ENCODE measurements around the gene HELZ. TPM values are rescaled to one million over a fixed set of nuclear protein-coding genes. Genes with fewer than 3 reads are reported as not detected.

HELZ gene
- total RNA-seq, 1 experiment from 2014 or later, result 31.3 TPM

DNA sequence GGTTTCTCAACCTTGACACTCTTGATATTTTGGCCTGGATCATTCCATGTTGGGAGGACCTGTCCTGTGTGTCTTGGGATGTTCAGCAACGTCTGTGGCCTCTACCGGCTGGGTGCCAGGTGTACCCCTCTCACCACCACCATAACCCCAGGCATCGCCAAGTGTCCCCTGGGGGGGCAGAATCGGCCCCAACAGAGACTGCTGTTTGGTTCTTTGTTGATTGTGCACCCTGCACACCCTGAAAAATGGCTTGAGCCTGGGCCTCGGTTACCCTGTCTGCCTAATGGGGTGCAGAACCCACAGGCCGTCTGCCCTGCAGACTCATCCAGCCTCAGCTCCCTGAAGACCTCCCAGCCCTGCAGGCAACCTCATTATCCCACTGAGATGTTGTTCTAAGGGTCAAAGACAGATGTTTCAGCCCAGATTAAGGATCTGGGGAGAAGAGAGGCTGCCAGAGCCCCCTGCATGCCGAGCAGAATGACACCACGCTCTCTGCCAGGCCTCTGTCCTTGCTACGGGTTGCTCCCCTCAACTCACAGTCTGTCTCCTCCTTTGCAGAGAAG is 191.5 kb downstream of the HELZ start:
- TF ChIP-seq EZH2 (IDR thresholded peaks at IDR 0.05; ENCODE audit: low read length, unreplicated experiment) (no peak), EZH2phosphoT487 (IDR thresholded peaks at IDR 0.05; ENCODE audit: borderline replicate concordance, low read length) (no peak)
- TF ChIP-seq, protein P1, sequence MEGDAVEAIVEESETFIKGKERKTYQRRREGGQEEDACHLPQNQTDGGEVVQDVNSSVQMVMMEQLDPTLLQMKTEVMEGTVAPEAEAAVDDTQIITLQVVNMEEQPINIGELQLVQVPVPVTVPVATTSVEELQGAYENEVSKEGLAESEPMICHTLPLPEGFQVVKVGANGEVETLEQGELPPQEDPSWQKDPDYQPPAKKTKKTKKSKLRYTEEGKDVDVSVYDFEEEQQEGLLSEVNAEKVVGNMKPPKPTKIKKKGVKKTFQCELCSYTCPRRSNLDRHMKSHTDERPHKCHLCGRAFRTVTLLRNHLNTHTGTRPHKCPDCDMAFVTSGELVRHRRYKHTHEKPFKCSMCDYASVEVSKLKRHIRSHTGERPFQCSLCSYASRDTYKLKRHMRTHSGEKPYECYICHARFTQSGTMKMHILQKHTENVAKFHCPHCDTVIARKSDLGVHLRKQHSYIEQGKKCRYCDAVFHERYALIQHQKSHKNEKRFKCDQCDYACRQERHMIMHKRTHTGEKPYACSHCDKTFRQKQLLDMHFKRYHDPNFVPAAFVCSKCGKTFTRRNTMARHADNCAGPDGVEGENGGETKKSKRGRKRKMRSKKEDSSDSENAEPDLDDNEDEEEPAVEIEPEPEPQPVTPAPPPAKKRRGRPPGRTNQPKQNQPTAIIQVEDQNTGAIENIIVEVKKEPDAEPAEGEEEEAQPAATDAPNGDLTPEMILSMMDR (conservative IDR thresholded peaks at IDR 0.05; ENCODE audit: low read depth, low read length), result no peak
- no peaks in the 10 kb centered on the region for H3K4me1 ChIP-seq (ENCODE audit: insufficient read depth, low read length)
- no peak for ATAC-seq
- H3K4me3 ChIP-seq (ENCODE audit: low read length), result no peak overlapping the region
- H3K79me2 ChIP-seq (ENCODE audit: low read length), result no peaks in the 10 kb centered on the region
- H3F3A ChIP-seq (ENCODE audit: low read length, unreplicated experiment), result no peaks in the 10 kb centered on the region
- no peaks in the 10 kb centered on the region for H4K20me1 ChIP-seq (ENCODE audit: low read length)
- H3K9me3 ChIP-seq (ENCODE audit: low read length), result peaks cover 9% of the 10 kb centered on the region; the same call in 1 of the 2 replicates
- ChIA-PET CTCF (no interaction called here), POLR2A (ENCODE audit: unreplicated experiment) (interaction anchor here (0.7 kb wide), 1 partner anchor 208 kb away, joined by 3 read pairs; no protein-coding TSS in a partner anchor)
- no peaks in the 10 kb centered on the region for H3K27me3 ChIP-seq (ENCODE audit: low read length)
- H3K9me2 ChIP-seq (replicated peaks; ENCODE audit: low read length), result no peaks in the 10 kb centered on the region
- DNase-seq, result no peak
- intact Hi-C loops (cut with micrococcal nuclease), result no loop called here
- H2AFZ ChIP-seq (ENCODE audit: low read length), result no peak overlapping the region
- no peaks in the 10 kb centered on the region for H3K36me3 ChIP-seq (ENCODE audit: low read depth, low read length)
- no TSS peak for BruUV-seq (replicated peaks)
- no peak overlapping the region for H3K9ac ChIP-seq (ENCODE audit: low read length)
- no peak overlapping the region for H3K27ac ChIP-seq (ENCODE audit: low read length)
- no peak overlapping the region for H3K4me2 ChIP-seq (ENCODE audit: low read length)

DNA sequence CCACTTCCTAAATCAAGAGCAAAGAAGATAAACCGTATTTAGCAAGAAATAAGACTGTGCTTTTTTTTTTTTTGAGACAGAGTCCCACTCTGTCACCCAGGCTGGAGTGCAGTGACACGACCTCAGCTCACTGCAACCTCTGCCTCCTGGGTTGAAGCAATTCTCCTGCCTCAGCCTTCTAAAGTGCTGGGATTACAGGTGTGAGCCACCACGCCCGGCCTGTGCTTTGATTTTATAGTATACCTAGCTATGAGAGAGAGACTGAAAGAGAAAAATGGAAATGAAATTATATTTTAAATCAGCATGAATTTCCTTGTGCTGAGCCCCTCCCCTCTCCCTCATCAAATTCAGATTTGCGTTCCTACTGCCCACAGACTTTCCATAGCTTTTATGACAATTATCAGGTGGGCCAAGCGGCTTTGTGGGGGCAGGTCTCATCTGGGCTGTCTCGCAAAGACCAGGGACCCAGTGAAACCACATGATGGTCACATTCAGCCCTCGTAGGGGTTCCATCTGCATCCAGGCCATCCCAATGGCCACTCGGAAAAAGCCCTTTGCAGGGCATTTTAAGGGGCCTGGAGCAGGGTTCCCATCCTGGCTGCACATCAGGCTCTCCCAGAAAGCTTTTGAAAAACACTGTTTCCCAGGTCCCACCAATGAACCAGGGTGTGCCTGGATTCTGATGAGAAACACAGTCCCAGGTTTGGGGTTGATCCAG is 192.1 kb downstream of the HELZ start:
- no TSS peak for BruUV-seq (replicated peaks)
- Histone ChIP-seq H3K27ac (ENCODE audit: low read length) (no peak overlapping the region), H4K20me1 (ENCODE audit: low read length) (no peaks in the 10 kb centered on the region), H2AFZ (ENCODE audit: low read length) (no peak overlapping the region), H3K4me1 (ENCODE audit: insufficient read depth, low read length) (no peaks in the 10 kb centered on the region), H3K9me3 (ENCODE audit: low read length) (peaks cover 10% of the 10 kb centered on the region; the same call in 1 of the 2 replicates), H3K27me3 (ENCODE audit: low read length) (no peaks in the 10 kb centered on the region), H3F3A (ENCODE audit: low read length, unreplicated experiment) (no peaks in the 10 kb centered on the region), H3K9ac (ENCODE audit: low read length) (no peak overlapping the region), H3K79me2 (ENCODE audit: low read length) (no peaks in the 10 kb centered on the region), H3K36me3 (ENCODE audit: low read depth, low read length) (no peaks in the 10 kb centered on the region), H3K4me2 (ENCODE audit: low read length) (no peak overlapping the region), H3K4me3 (ENCODE audit: low read length) (no peak overlapping the region), H3K9me2 (replicated peaks; ENCODE audit: low read length) (no peaks in the 10 kb centered on the region)
- POLR2A ChIA-PET (ENCODE audit: unreplicated experiment), result no interaction called here
- CTCF ChIA-PET, result no interaction called here
- DNase-seq, result no peak
- no peak for ATAC-seq
- TF ChIP-seq EZH2 (IDR thresholded peaks at IDR 0.05; ENCODE audit: low read length, unreplicated experiment), result no peak
- no peak for TF ChIP-seq EZH2phosphoT487 (IDR thresholded peaks at IDR 0.05; ENCODE audit: borderline replicate concordance, low read length)
- TF ChIP-seq, protein P1 (conservative IDR thresholded peaks at IDR 0.05; ENCODE audit: low read depth, low read length), result no peak
- intact Hi-C loops (cut with micrococcal nuclease), result no loop called here

DNA sequence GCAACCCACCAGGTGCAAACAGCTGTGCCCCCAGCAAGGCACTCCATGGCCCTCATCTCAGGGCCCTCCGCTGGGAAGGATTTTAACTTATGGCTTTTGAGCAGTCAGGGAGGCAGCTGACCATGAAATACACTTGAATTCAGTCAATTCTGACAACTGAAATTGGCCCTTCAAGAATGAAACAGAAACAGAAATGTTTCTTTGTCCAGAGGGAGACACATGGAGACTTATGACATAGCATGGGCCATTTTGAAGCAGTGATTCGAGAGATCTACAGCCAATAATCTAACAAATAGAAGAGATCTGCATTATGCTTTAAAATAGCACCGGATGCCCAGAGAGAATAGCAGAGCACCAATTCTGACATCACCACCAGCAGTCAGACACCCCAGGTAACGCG is 193.2 kb downstream of the HELZ start:
- H3K79me2 ChIP-seq (ENCODE audit: low read length), result no peaks in the 10 kb centered on the region
- H3K4me3 ChIP-seq (ENCODE audit: low read length), result no peak overlapping the region
- BruUV-seq (replicated peaks), result no TSS peak
- no peaks in the 10 kb centered on the region for H3F3A ChIP-seq (ENCODE audit: low read length, unreplicated experiment)
- H2AFZ ChIP-seq (ENCODE audit: low read length), result no peak overlapping the region
- POLR2A ChIA-PET (ENCODE audit: unreplicated experiment), result no interaction called here
- H3K4me1 ChIP-seq (ENCODE audit: insufficient read depth, low read length), result 0 out of 2 replicates have a peak, but pooled peaks cover under 1% of the 10 kb centered on the region
- H4K20me1 ChIP-seq (ENCODE audit: low read length), result no peaks in the 10 kb centered on the region
- ATAC-seq (no peak), DNase-seq (no peak)
- TF ChIP-seq EZH2phosphoT487 (IDR thresholded peaks at IDR 0.05; ENCODE audit: borderline replicate concordance, low read length) (no peak), EZH2 (IDR thresholded peaks at IDR 0.05; ENCODE audit: low read length, unreplicated experiment) (no peak)
- TF ChIP-seq, protein P1 (conservative IDR thresholded peaks at IDR 0.05; ENCODE audit: low read depth, low read length), result no peak
- no peaks in the 10 kb centered on the region for H3K36me3 ChIP-seq (ENCODE audit: low read depth, low read length)
- intact Hi-C loops (cut with micrococcal nuclease), result no loop called here
- H3K27me3 ChIP-seq (ENCODE audit: low read length), result no peaks in the 10 kb centered on the region
- H3K9me3 ChIP-seq (ENCODE audit: low read length), result peaks cover 10% of the 10 kb centered on the region; the same call in 1 of the 2 replicates
- H3K27ac ChIP-seq (ENCODE audit: low read length), result no peak overlapping the region
- no peaks in the 10 kb centered on the region for H3K9me2 ChIP-seq (replicated peaks; ENCODE audit: low read length)
- CTCF ChIA-PET, result no interaction called here
- no peak overlapping the region for H3K9ac ChIP-seq (ENCODE audit: low read length)
- no peak overlapping the region for H3K4me2 ChIP-seq (ENCODE audit: low read length)

Data from PC-3 (cell line).